ENCODE data around the gene ST8SIA5.

DNA sequence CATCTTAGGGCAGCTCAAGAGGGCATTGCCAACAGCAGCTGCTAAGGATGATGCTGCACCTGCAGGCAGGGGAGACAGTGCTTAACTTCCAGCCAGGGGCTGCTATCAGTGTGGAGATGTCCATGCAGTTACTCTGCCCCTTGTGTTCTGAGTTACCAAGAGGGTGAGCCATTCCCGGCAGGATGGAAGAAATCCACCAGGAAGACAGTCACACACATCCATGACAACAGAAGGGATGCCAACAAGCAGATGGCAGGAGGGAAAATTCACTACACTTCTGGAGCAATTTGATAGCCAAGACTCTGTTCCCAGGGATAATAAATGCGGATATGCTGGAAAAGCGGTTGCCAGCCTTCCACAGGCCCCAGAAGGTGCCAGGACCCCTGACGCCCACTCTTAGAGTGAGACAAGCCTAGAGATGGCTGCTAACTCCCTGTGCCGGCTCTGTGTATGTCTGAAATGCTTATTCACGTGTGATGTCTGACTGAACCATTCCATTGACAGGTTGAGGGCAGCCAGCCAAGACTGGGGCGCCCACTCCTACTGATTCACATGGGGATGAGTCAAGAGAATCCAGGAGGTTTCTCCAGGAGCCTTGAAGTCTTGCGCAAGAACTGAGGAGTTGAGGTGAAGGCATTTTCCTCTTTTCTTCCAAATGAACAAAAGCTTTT is 124.3 kb downstream of the ST8SIA5 start:
- TF ChIP-seq, protein P1, sequence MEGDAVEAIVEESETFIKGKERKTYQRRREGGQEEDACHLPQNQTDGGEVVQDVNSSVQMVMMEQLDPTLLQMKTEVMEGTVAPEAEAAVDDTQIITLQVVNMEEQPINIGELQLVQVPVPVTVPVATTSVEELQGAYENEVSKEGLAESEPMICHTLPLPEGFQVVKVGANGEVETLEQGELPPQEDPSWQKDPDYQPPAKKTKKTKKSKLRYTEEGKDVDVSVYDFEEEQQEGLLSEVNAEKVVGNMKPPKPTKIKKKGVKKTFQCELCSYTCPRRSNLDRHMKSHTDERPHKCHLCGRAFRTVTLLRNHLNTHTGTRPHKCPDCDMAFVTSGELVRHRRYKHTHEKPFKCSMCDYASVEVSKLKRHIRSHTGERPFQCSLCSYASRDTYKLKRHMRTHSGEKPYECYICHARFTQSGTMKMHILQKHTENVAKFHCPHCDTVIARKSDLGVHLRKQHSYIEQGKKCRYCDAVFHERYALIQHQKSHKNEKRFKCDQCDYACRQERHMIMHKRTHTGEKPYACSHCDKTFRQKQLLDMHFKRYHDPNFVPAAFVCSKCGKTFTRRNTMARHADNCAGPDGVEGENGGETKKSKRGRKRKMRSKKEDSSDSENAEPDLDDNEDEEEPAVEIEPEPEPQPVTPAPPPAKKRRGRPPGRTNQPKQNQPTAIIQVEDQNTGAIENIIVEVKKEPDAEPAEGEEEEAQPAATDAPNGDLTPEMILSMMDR (IDR thresholded peaks at IDR 0.05; ENCODE audit: insufficient read depth, low read length) = no peak
- TF ChIP-seq, protein P2, sequence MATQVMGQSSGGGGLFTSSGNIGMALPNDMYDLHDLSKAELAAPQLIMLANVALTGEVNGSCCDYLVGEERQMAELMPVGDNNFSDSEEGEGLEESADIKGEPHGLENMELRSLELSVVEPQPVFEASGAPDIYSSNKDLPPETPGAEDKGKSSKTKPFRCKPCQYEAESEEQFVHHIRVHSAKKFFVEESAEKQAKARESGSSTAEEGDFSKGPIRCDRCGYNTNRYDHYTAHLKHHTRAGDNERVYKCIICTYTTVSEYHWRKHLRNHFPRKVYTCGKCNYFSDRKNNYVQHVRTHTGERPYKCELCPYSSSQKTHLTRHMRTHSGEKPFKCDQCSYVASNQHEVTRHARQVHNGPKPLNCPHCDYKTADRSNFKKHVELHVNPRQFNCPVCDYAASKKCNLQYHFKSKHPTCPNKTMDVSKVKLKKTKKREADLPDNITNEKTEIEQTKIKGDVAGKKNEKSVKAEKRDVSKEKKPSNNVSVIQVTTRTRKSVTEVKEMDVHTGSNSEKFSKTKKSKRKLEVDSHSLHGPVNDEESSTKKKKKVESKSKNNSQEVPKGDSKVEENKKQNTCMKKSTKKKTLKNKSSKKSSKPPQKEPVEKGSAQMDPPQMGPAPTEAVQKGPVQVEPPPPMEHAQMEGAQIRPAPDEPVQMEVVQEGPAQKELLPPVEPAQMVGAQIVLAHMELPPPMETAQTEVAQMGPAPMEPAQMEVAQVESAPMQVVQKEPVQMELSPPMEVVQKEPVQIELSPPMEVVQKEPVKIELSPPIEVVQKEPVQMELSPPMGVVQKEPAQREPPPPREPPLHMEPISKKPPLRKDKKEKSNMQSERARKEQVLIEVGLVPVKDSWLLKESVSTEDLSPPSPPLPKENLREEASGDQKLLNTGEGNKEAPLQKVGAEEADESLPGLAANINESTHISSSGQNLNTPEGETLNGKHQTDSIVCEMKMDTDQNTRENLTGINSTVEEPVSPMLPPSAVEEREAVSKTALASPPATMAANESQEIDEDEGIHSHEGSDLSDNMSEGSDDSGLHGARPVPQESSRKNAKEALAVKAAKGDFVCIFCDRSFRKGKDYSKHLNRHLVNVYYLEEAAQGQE (IDR thresholded peaks at IDR 0.05; ENCODE audit: insufficient replicate concordance, low read depth) = no peak
- no peak for TF ChIP-seq GABPA (IDR thresholded peaks at IDR 0.05; ENCODE audit: low read depth)

All from HL-60 (cell line).